HG03460 (cell line): ENCODE measurements around the gene RFT1.

Experiments
- ATAC-seq: cut with Tn5 transposase; IDR thresholded peaks from one replicate; pipeline ENCODE4 v1.9.1; 2021; ENCODE audit not compliant: unreplicated experiment

Gene RFT1

GRCh38 chr3:53092942-53093341 lies 37.3 kb downstream of the RFT1 start:
- no peak for ATAC-seq

- ATAC-seq: no peak
Measured at GRCh38 chr3:53092216-53092615, 38.0 kb downstream of the RFT1 start.

GRCh38 chr3:53091011-53091410 lies 39.2 kb downstream of the RFT1 start:
- no peak for ATAC-seq

- no peak for ATAC-seq
Measured at GRCh38 chr3:53089511-53089910, 40.7 kb downstream of the RFT1 start.

- ATAC-seq: no peak
Measured at GRCh38 chr3:53085476-53085875, 44.8 kb downstream of the RFT1 start.

- no peak for ATAC-seq
Measured at GRCh38 chr3:53084310-53085001, 45.8 kb downstream of the RFT1 start.

- no peak for ATAC-seq
Measured at GRCh38 chr3:53083949-53084309, 46.3 kb downstream of the RFT1 start.

- no peak for ATAC-seq
Measured at GRCh38 chr3:53083521-53083920, 46.7 kb downstream of the RFT1 start.

- no peak for ATAC-seq
Measured at GRCh38 chr3:53082736-53083135, 47.5 kb downstream of the RFT1 start.

GRCh38 chr3:53081318-53081717 lies 48.9 kb downstream of the RFT1 start:
- no peak for ATAC-seq

GRCh38 chr3:53080612-53081205 lies 49.5 kb downstream of the RFT1 start:
- no peak for ATAC-seq

GRCh38 chr3:53079791-53080555 lies 50.3 kb downstream of the RFT1 start:
- ATAC-seq: no peak

GRCh38 chr3:53079147-53079546 lies 51.1 kb downstream of the RFT1 start:
- ATAC-seq: no peak

- ATAC-seq: no peak
Measured at GRCh38 chr3:53078656-53079055, 51.6 kb downstream of the RFT1 start.

- no peak for ATAC-seq
Measured at GRCh38 chr3:53077476-53078220, 52.6 kb downstream of the RFT1 start.

- no peak for ATAC-seq
Measured at GRCh38 chr3:53075743-53076140, 54.5 kb downstream of the RFT1 start.

- no peak for ATAC-seq
Measured at GRCh38 chr3:53074761-53075742, 55.2 kb downstream of the RFT1 start.

GRCh38 chr3:53074366-53074696 lies 55.9 kb downstream of the RFT1 start:
- no peak for ATAC-seq

GRCh38 chr3:53073553-53074365 lies 56.5 kb downstream of the RFT1 start:
- ATAC-seq: no peak
